ENCODE measurements around the gene TCFL5.

The TCFL5 gene

GRCh38 chr20:62838128-62838891 lies 23.3 kb downstream of the TCFL5 start (continued):
- TF ChIP-seq ZNF354C (tag by site-specific recombination; IDR thresholded peaks at IDR 0.05; ENCODE audit: borderline replicate concordance, low read depth) = no peak
- no peak for TF ChIP-seq ZNF404 (tag by site-specific recombination; IDR thresholded peaks at IDR 0.05)
- TF ChIP-seq HIC1 (tag by site-specific recombination; IDR thresholded peaks at IDR 0.05) = no peak
- TF ChIP-seq ZNF654 (tag by site-specific recombination; IDR thresholded peaks at IDR 0.05; ENCODE audit: low read depth) = no peak
- TF ChIP-seq MEIS1 (CRISPR knock-in tag; IDR thresholded peaks at IDR 0.05; ENCODE audit: borderline replicate concordance) = no peak
- no peak for TF ChIP-seq INSM2 (tag by site-specific recombination; IDR thresholded peaks at IDR 0.05)
- TF ChIP-seq ZBTB21 (tag by site-specific recombination; IDR thresholded peaks at IDR 0.05) = 0 out of 2 replicates have a peak, but pooled peaks have one; percentile 10
- no peak for TF ChIP-seq ZNF274 (IDR thresholded peaks at IDR 0.05; ENCODE audit: low read length)
- no peak for TF ChIP-seq ZNF274 (tag by site-specific recombination; IDR thresholded peaks at IDR 0.05; ENCODE audit: borderline replicate concordance)
- no peak for TF ChIP-seq ZNF146 (tag by site-specific recombination; IDR thresholded peaks at IDR 0.05)
- no peak for TF ChIP-seq ZNF121 (tag by site-specific recombination; IDR thresholded peaks at IDR 0.05)
- no peak for TF ChIP-seq ZNF585B (tag by site-specific recombination; IDR thresholded peaks at IDR 0.05)
- no peak for TF ChIP-seq ZSCAN4 (tag by site-specific recombination; IDR thresholded peaks at IDR 0.05)
- TF ChIP-seq ZNF391 (tag by site-specific recombination; IDR thresholded peaks at IDR 0.05; ENCODE audit: borderline replicate concordance, low read depth) = no peak
- no peak for TF ChIP-seq ZNF776 (tag by site-specific recombination; IDR thresholded peaks at IDR 0.05; ENCODE audit: borderline replicate concordance)
- TF ChIP-seq KLF1 (tag by site-specific recombination; IDR thresholded peaks at IDR 0.05) = peak; percentile 68; the same call in 1 of the 2 replicates
- TF ChIP-seq ZNF791 (tag by site-specific recombination; IDR thresholded peaks at IDR 0.05) = no peak
- no peak for TF ChIP-seq ZNF473 (tag by site-specific recombination; IDR thresholded peaks at IDR 0.05)
- no peak for TF ChIP-seq ZNF280D (tag by site-specific recombination; IDR thresholded peaks at IDR 0.05)
- peak; percentile 71 for TF ChIP-seq SCRT2 (tag by site-specific recombination; IDR thresholded peaks at IDR 0.05)
- TF ChIP-seq PATZ1 (tag by site-specific recombination; IDR thresholded peaks at IDR 0.05) = 0 out of 2 replicates have a peak, but pooled peaks have one; percentile 36
- no peak for TF ChIP-seq ZNF350 (tag by site-specific recombination; IDR thresholded peaks at IDR 0.05)
- peak; percentile 79 for TF ChIP-seq GLIS1 (tag by site-specific recombination; IDR thresholded peaks at IDR 0.05)
- no peak for TF ChIP-seq AEBP2 (tag by site-specific recombination; IDR thresholded peaks at IDR 0.05; ENCODE audit: borderline replicate concordance)
- no peak for TF ChIP-seq TCF7L2 (IDR thresholded peaks at IDR 0.05; ENCODE audit: borderline replicate concordance, low read depth, low read length)
- TF ChIP-seq TRIM28 (IDR thresholded peaks at IDR 0.05; ENCODE audit: borderline replicate concordance, low read length) = no peak
- TF ChIP-seq ZFP3 (tag by site-specific recombination; IDR thresholded peaks at IDR 0.05; ENCODE audit: low read depth) = no peak
- no peak for TF ChIP-seq ZNF114 (tag by site-specific recombination; IDR thresholded peaks at IDR 0.05)
- peak; percentile 74 for TF ChIP-seq ZBTB48 (tag by site-specific recombination; IDR thresholded peaks at IDR 0.05)
